Astrocyte (in vitro differentiated cells and primary cell): Measurements from ENCODE around the gene SIRT3. TPM values are rescaled to one million over a fixed set of nuclear protein-coding genes. Genes with fewer than 3 reads are reported as not detected.
A peak's percentile ranks its signal among the peaks of the same experiment; 100 is the strongest.

Source experiments
- DNase-seq: peaks from one replicate; pipeline ENCODE4 v3.0.0-alpha.2; 2010; ENCODE audit warnings: low read depth
- FAIRE-seq: peaks from 2 replicates; lab custom pipeline; 2011; peaks lifted over from hg19 to GRCh38; lab: Jason Lieb, UNC
- H2AFZ ChIP-seq: 2 replicates; pipeline ENCODE4 v1.6.0; 2012; ENCODE audit warnings: low read depth, low read length, inconsistent platforms
- H3K27ac ChIP-seq: 2 replicates; pipeline ENCODE4 v1.5.1; 2011; ENCODE audit warnings: low read depth, low read length, inconsistent platforms
- H3K27me3 ChIP-seq: 2 replicates; pipeline ENCODE4 v1.6.0; 2011; ENCODE audit warnings: low read length, inconsistent platforms; ENCODE audit not compliant: insufficient read depth
- H3K36me3 ChIP-seq: 2 replicates; pipeline ENCODE4 v1.5.1; 2011; ENCODE audit warnings: low read length, inconsistent platforms; ENCODE audit not compliant: insufficient read depth
- H3K4me1 ChIP-seq: 2 replicates; pipeline ENCODE4 v1.5.1; 2011; ENCODE audit warnings: low read length, inconsistent platforms; ENCODE audit not compliant: insufficient read depth
- H3K4me2 ChIP-seq: 2 replicates; pipeline ENCODE4 v1.6.0; 2012; ENCODE audit warnings: low read length, inconsistent platforms
- H3K4me3 ChIP-seq: 2 replicates; pipeline ENCODE4 v1.5.1; 2011; ENCODE audit warnings: low read depth, mild to moderate bottlenecking, low read length, inconsistent platforms; ENCODE audit not compliant: insufficient read depth
- H3K79me2 ChIP-seq: 2 replicates; pipeline ENCODE4 v1.6.0; 2012; ENCODE audit warnings: mild to moderate bottlenecking, low read length, inconsistent platforms; ENCODE audit not compliant: insufficient read depth
- H3K9ac ChIP-seq: 2 replicates; pipeline ENCODE4 v1.6.0; 2012; ENCODE audit warnings: mild to moderate bottlenecking, low read length, inconsistent platforms
- H3K9me3 ChIP-seq: 2 replicates; pipeline ENCODE4 v1.5.1; 2012; ENCODE audit warnings: low read depth, mild to moderate bottlenecking, low read length, inconsistent platforms; ENCODE audit not compliant: insufficient read depth
- H4K20me1 ChIP-seq: 2 replicates; pipeline ENCODE4 v1.6.0; 2012; ENCODE audit warnings: low read length, inconsistent platforms; ENCODE audit not compliant: insufficient read depth
- H3K27ac Mint-ChIP-seq: one replicate; pipeline ENCODE4 v1.8.0; 2021; ENCODE audit warnings: mild to moderate bottlenecking, mixed read lengths; ENCODE audit not compliant: unreplicated experiment
- H3K27me3 Mint-ChIP-seq: one replicate; pipeline ENCODE4 v1.8.0; 2021; ENCODE audit warnings: low read depth, mixed read lengths; ENCODE audit not compliant: unreplicated experiment
- H3K36me3 Mint-ChIP-seq: one replicate; pipeline ENCODE4 v1.8.0; 2021; ENCODE audit warnings: low read depth, mixed read lengths; ENCODE audit not compliant: unreplicated experiment
- H3K4me1 Mint-ChIP-seq: one replicate; pipeline ENCODE4 v1.8.0; 2021; ENCODE audit warnings: low read depth, mixed read lengths; ENCODE audit not compliant: unreplicated experiment
- H3K4me3 Mint-ChIP-seq: one replicate; pipeline ENCODE4 v1.8.0; 2021; ENCODE audit warnings: mild to moderate bottlenecking, moderate library complexity, mixed read lengths; ENCODE audit not compliant: unreplicated experiment
- H3K9me3 Mint-ChIP-seq: one replicate; pipeline ENCODE4 v1.8.0; 2021; ENCODE audit warnings: mild to moderate bottlenecking, mixed read lengths; ENCODE audit not compliant: unreplicated experiment
- EZH2 ChIP-seq: IDR thresholded peaks from 2 replicates; pipeline ENCODE4 v1.6.1; 2012; ENCODE audit warnings: mild to moderate bottlenecking, low read length, inconsistent platforms; ENCODE audit not compliant: insufficient read depth
- total RNA-seq: library from RNA; stranded (reverse); gene quantifications from 2 replicates; pipeline ENCODE4 v1.2.1, GENCODE V29; 2021
- TF ChIP-seq, protein P1 (sequence below): IDR thresholded peaks from 2 replicates; pipeline ENCODE4 v1.5.1; 2011; ENCODE audit warnings: low read depth, mild to moderate bottlenecking, inconsistent platforms, low read length, moderate library complexity; ENCODE audit not compliant: insufficient read depth

Gene SIRT3
- total RNA-seq, 1 donor from 2014 or later, result 10.9 TPM

GRCh38 chr11:209275-210121, 26.6 kb downstream of the SIRT3 start:
- FAIRE-seq (no peak), DNase-seq (no peak)
- H3K9me3 Mint-ChIP-seq, result no peaks in the 10 kb centered on the region
- H3K27me3 Mint-ChIP-seq, result no peaks in the 10 kb centered on the region
- peak overlapping the region; percentile 100 for H3K27ac Mint-ChIP-seq
- H3K4me1 Mint-ChIP-seq, result peaks cover 43% of the 10 kb centered on the region
- Histone ChIP-seq H4K20me1 (peaks cover 77% of the 10 kb centered on the region), H3K27ac (peak overlapping the region; percentile 94), H3K9me3 (no peaks in the 10 kb centered on the region), H3K4me2 (peak overlapping the region; percentile 97), H3K9ac (peak overlapping the region; percentile 97), H3K79me2 (peaks cover 85% of the 10 kb centered on the region), H3K4me1 (peaks cover 33% of the 10 kb centered on the region), H3K4me3 (peak overlapping the region; percentile 86), H3K27me3 (no peaks in the 10 kb centered on the region), H3K36me3 (peaks cover 38% of the 10 kb centered on the region), H2AFZ (no peak overlapping the region)
- peak overlapping the region; percentile 99 for H3K4me3 Mint-ChIP-seq
- TF ChIP-seq EZH2, result no peak
- TF ChIP-seq, protein P1, sequence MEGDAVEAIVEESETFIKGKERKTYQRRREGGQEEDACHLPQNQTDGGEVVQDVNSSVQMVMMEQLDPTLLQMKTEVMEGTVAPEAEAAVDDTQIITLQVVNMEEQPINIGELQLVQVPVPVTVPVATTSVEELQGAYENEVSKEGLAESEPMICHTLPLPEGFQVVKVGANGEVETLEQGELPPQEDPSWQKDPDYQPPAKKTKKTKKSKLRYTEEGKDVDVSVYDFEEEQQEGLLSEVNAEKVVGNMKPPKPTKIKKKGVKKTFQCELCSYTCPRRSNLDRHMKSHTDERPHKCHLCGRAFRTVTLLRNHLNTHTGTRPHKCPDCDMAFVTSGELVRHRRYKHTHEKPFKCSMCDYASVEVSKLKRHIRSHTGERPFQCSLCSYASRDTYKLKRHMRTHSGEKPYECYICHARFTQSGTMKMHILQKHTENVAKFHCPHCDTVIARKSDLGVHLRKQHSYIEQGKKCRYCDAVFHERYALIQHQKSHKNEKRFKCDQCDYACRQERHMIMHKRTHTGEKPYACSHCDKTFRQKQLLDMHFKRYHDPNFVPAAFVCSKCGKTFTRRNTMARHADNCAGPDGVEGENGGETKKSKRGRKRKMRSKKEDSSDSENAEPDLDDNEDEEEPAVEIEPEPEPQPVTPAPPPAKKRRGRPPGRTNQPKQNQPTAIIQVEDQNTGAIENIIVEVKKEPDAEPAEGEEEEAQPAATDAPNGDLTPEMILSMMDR, result no peak
- peaks cover 24% of the 10 kb centered on the region for H3K36me3 Mint-ChIP-seq

GRCh38 chr11:208917-209260, 27.3 kb downstream of the SIRT3 start:
- DNase-seq (no peak), FAIRE-seq (no peak)
- no peaks in the 10 kb centered on the region for H3K27me3 ChIP-seq
- Mint-ChIP-seq H3K36me3 (peaks cover 22% of the 10 kb centered on the region), H3K27ac (peak overlapping the region; percentile 80), H3K4me3 (peak overlapping the region; percentile 99), H3K9me3 (no peaks in the 10 kb centered on the region), H3K27me3 (no peaks in the 10 kb centered on the region), H3K4me1 (peaks cover 47% of the 10 kb centered on the region)
- peak overlapping the region; percentile 94 for H3K27ac ChIP-seq
- H3K4me1 ChIP-seq, result peaks cover 33% of the 10 kb centered on the region
- peaks cover 88% of the 10 kb centered on the region for H3K79me2 ChIP-seq
- H4K20me1 ChIP-seq, result peaks cover 77% of the 10 kb centered on the region
- peaks cover 37% of the 10 kb centered on the region for H3K36me3 ChIP-seq
- H3K4me2 ChIP-seq, result peak overlapping the region; percentile 97
- TF ChIP-seq, protein P1, result no peak
- TF ChIP-seq EZH2, result no peak
- no peak overlapping the region for H2AFZ ChIP-seq
- peak overlapping the region; percentile 97 for H3K9ac ChIP-seq
- H3K4me3 ChIP-seq, result peak overlapping the region; percentile 86
- H3K9me3 ChIP-seq, result no peaks in the 10 kb centered on the region
